TTC549 (cell line): Measurements from ENCODE around the gene OR5F1.

Experiments used
- FAIRE-seq: peaks from 2 replicates; lab custom pipeline; 2012; peaks lifted over from hg19 to GRCh38; lab: Jason Lieb, UNC

Gene OR5F1

GRCh38 chr11:55994525-55994924 lies at the start of gene OR5F1:
TSS of gene OR5F1 (minus strand) at chr11:55994625. CDS start at chr11:55994625, 0 bp downstream.
- no peak for FAIRE-seq

GRCh38 chr11:56027354-56027753 lies 32.9 kb upstream of the OR5F1 start, which contains the start of gene OR5AS1:
TSS of gene OR5AS1 (plus strand) at chr11:56027654. CDS start at chr11:56030419, 2,765 bp downstream.
- no peak for FAIRE-seq

- no peak for FAIRE-seq
These were observed 19.4 kb upstream of the OR5F1 start for GRCh38 chr11:56013805-56014204.

GRCh38 chr11:56010716-56011115 lies 16.3 kb upstream of the OR5F1 start:
- no peak for FAIRE-seq

- no peak for FAIRE-seq
These were observed 23.5 kb downstream of the OR5F1 start for GRCh38 chr11:55970935-55971334.

GRCh38 chr11:55969845-55970244 lies 24.6 kb downstream of the OR5F1 start, which contains the start of gene OR10AG1:
TSS of gene OR10AG1 (minus strand) at chr11:55969945. CDS start at chr11:55969907, 38 bp downstream.
- no peak for FAIRE-seq

GRCh38 chr11:55967914-55968313 lies 26.5 kb downstream of the OR5F1 start:
- FAIRE-seq: no peak

- no peak for FAIRE-seq
These were observed 28.0 kb downstream of the OR5F1 start for GRCh38 chr11:55966391-55966790.

- FAIRE-seq: no peak
These were observed 37.9 kb downstream of the OR5F1 start for GRCh38 chr11:55956521-55956920.

- no peak for FAIRE-seq
These were observed 45.1 kb downstream of the OR5F1 start for GRCh38 chr11:55949330-55949729.
